RWPE1 (cell line): ENCODE measurements around the gene EBNA1BP2.

Experiments
- CTCF ChIA-PET: fragments of 350-600 bp; sonication (Branson Sonifier 250); formaldehyde crosslinking; extraction: SDS; loops from one replicate; lab custom pipeline; 2021; lab: Yijun Ruan, JAX
- POLR2A ChIA-PET: fragments of 400-600 bp; formaldehyde crosslinking; extraction: SDS; loops from one replicate; lab custom pipeline; 2020; ENCODE audit warnings: antibody characterized with exemption; ENCODE audit not compliant: low non-redundant PET; lab: Yijun Ruan, JAX
- DNase-seq: peaks from one replicate; pipeline ENCODE4 v3.0.0; 2012; ENCODE audit warnings: low spot score
- H3K27ac ChIP-seq: fragments of 450-650 bp; 2 replicates; pipeline ENCODE4 v1.5.1; 2017
- CTCF ChIP-seq: fragments of 450-650 bp; conservative IDR thresholded peaks from 2 replicates; pipeline ENCODE4 v1.5.1; 2017; ENCODE audit warnings: low read depth, mild to moderate bottlenecking

The EBNA1BP2 gene

GRCh38 chr1:43207229-43207853 is 35.3 kb upstream of the EBNA1BP2 start:
- H3K27ac ChIP-seq, result peak overlapping the region; percentile 86
- CTCF ChIA-PET, result interaction anchor here (1.3 kb wide), 1 partner anchor 134 kb away, joined by 3 read pairs; no protein-coding TSS in a partner anchor
- POLR2A ChIA-PET, result no interaction called here
- TF ChIP-seq CTCF, result no peak
- no peak for DNase-seq

GRCh38 chr1:43206600-43207228 is 34.6 kb upstream of the EBNA1BP2 start:
- peak; percentile 92 for DNase-seq
- ChIA-PET POLR2A (no interaction called here), CTCF (interaction anchor here (1.3 kb wide), 1 partner anchor 133 kb away, joined by 3 read pairs; no protein-coding TSS in a partner anchor)

GRCh38 chr1:43205671-43206070 is 33.6 kb upstream of the EBNA1BP2 start:
- TF ChIP-seq CTCF, result no peak
- H3K27ac ChIP-seq, result peak overlapping the region; percentile 86
- no peak for DNase-seq
- ChIA-PET POLR2A (interaction anchor here (0.6 to 0.8 kb wide), 2 partner anchors 44 to 152 kb away, joined by 4 to 8 read pairs; no protein-coding TSS in a partner anchor), CTCF (no interaction called here)

More at GRCh38 chr1:43206600-43207228, 34.6 kb upstream of the EBNA1BP2 start:
- H3K27ac ChIP-seq, result peak overlapping the region; percentile 86
- TF ChIP-seq CTCF, result no peak

DNA sequence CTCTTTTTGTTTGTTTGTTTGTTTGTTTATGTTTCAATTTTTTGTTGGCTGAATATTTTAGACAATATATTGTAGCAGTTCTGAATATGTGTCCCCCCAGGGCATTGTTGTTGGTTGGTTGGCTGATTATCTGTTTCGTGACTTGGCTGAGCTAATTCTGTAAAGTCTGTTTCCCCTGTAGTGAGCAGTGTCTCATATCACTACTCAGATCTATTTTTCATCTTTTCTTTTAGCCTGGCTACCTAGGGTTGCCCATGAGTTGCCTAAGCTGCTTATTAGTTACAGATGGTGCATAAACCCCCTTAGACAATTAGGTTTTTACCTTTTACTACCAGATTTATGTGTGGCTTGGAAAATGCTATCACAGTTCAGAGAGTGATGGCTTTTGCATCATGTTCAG is 32.3 kb upstream of the EBNA1BP2 start:
- CTCF ChIA-PET, result no interaction called here
- no peak for TF ChIP-seq CTCF
- no peak for DNase-seq
- no peak overlapping the region for H3K27ac ChIP-seq
- POLR2A ChIA-PET, result no interaction called here

DNA sequence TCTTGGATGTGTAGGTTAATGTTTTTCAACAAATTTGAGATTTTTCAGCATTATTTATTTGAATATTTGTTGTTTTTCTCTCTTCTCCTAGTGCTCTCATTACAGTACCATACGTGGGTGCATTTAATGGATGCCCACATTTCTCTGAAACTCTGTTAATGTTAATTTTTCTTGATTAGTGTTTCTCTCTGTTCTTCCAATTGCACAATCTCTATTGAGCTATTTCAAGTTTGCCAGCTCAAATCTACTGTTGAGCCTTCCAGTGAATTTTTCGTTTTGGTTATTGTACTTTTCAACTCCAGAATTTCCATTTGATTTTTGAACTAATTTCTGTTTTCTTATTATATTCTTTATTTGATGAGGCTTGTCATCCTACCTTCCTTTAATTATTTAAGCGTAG is 31.8 kb upstream of the EBNA1BP2 start:
- no peak for TF ChIP-seq CTCF
- ChIA-PET POLR2A (no interaction called here), CTCF (no interaction called here)
- DNase-seq, result no peak
- H3K27ac ChIP-seq, result no peak overlapping the region

DNA sequence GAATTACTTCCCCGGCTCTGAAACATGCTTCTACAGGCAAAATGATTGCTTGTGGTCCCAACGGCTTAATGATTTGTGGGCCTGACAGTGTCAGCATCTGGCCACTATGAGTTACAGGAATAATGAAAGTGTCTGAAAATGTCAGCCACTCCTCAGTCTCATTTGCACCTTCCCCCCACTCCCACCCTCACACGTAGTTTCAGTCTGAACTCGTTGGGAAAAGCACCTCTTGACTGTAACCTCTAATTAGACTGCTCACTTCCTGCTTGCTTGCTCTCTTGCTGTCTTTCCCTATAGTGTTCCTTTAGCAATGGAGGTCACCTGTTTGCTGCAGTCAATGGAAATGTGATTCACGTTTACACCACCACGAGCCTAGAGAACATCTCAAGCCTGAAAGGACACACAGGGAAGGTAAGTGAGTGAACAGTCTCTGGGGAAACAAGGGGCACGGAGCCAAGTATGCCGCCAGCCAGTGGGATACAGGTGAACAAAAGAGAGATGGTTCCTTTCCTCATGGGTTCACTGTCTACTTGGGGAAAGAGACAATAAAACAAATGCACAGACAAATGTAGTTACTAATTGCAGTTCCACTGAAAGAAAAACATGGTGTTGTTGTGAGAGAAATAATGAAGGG is 27.1 kb upstream of the EBNA1BP2 start:
- POLR2A ChIA-PET, result no interaction called here

More for the DNA sequence above, 27.1 kb upstream of the EBNA1BP2 start:
- CTCF ChIA-PET, result interaction anchor here (0.6 to 0.7 kb wide), 2 partner anchors 29 to 86 kb away, joined by 3 to 4 read pairs; partner anchors contain the start of gene C1orf210
- peak; percentile 18 for DNase-seq
- no peak for TF ChIP-seq CTCF
- H3K27ac ChIP-seq, result peak overlapping the region; percentile 52; the same call in 1 of the 2 replicates
